Measurements from ENCODE around the gene B3GNT9. TPM values are rescaled to one million over a fixed set of nuclear protein-coding genes. Genes with fewer than 3 reads are reported as not detected.
A peak's percentile ranks its signal among the peaks of the same experiment; 100 is the strongest.

The B3GNT9 gene
- total RNA-seq, 1 experiment from 2014 or later, result 4.0 TPM

- Histone ChIP-seq H3K4me1 (replicated peaks; ENCODE audit: insufficient read depth) (no peaks in the 10 kb centered on the region), H4K20me1 (ENCODE audit: insufficient read depth) (no peaks in the 10 kb centered on the region), H3K9me2 (ENCODE audit: insufficient read depth) (no peaks in the 10 kb centered on the region), H3F3A (ENCODE audit: insufficient read depth, low read depth) (peaks cover 44% of the 10 kb centered on the region), H3K27me3 (ENCODE audit: insufficient read depth, low read depth) (no peaks in the 10 kb centered on the region), H3K4me3 (no peak overlapping the region), H3K36me3 (ENCODE audit: low read depth) (0 out of 2 replicates have a peak, but pooled peaks cover 13% of the 10 kb centered on the region), H3K9me3 (ENCODE audit: insufficient read depth, low read depth) (no peaks in the 10 kb centered on the region), H3K4me2 (no peak overlapping the region), H2AFZ (no peak overlapping the region), H3K27ac (no peak overlapping the region), H3K79me2 (ENCODE audit: low read depth) (no peaks in the 10 kb centered on the region)
- BruUV-seq (replicated peaks), result no TSS peak
- no peak for DNase-seq
- TF ChIP-seq EZH2 (IDR thresholded peaks at IDR 0.05; ENCODE audit: low read depth), result no peak
- intact Hi-C loops (cut with micrococcal nuclease; ENCODE audit: unreplicated experiment), result loop anchor here (2.0 kb wide), 1 partner anchor 125 kb away; no protein-coding TSS in a partner anchor
- ChIA-PET CTCF (interaction anchor here (0.6 to 0.9 kb wide), 5 partner anchors 84 to 330 kb away, joined by 3 to 5 read pairs (median 4); no protein-coding TSS in a partner anchor), POLR2A (ENCODE audit: unreplicated experiment) (no interaction called here)
Measured at GRCh38 chr16:67101311-67102082, 49.3 kb downstream of the B3GNT9 start.

GRCh38 chr16:67100569-67101310, 50.1 kb downstream of the B3GNT9 start:
- no peak overlapping the region for H3K27ac ChIP-seq
- H3K79me2 ChIP-seq (ENCODE audit: low read depth), result no peaks in the 10 kb centered on the region
- TF ChIP-seq CTCF (conservative IDR thresholded peaks at IDR 0.05), result peak; percentile 61
- TF ChIP-seq EZH2 (IDR thresholded peaks at IDR 0.05; ENCODE audit: low read depth), result no peak
- no peaks in the 10 kb centered on the region for H3K4me1 ChIP-seq (replicated peaks; ENCODE audit: insufficient read depth)
- intact Hi-C loops (cut with micrococcal nuclease; ENCODE audit: unreplicated experiment), result loop anchor here (2.0 kb wide), 1 partner anchor 124 kb away; no protein-coding TSS in a partner anchor
- no TSS peak for BruUV-seq (replicated peaks)
- no peaks in the 10 kb centered on the region for H4K20me1 ChIP-seq (ENCODE audit: insufficient read depth)
- ChIA-PET POLR2A (ENCODE audit: unreplicated experiment) (no interaction called here), CTCF (interaction anchor here (0.6 to 1.0 kb wide), 5 partner anchors 15 to 331 kb away, joined by 3 to 6 read pairs (median 4); no protein-coding TSS in a partner anchor)
- no peaks in the 10 kb centered on the region for H3K9me2 ChIP-seq (ENCODE audit: insufficient read depth)
- no peak overlapping the region for H3K4me3 ChIP-seq
- no peak overlapping the region for H2AFZ ChIP-seq
- H3K4me2 ChIP-seq, result no peak overlapping the region
- H3F3A ChIP-seq (ENCODE audit: insufficient read depth, low read depth), result peaks cover 44% of the 10 kb centered on the region
- H3K36me3 ChIP-seq (ENCODE audit: low read depth), result 0 out of 2 replicates have a peak, but pooled peaks cover 13% of the 10 kb centered on the region
- no peaks in the 10 kb centered on the region for H3K9me3 ChIP-seq (ENCODE audit: insufficient read depth, low read depth)
- no peaks in the 10 kb centered on the region for H3K27me3 ChIP-seq (ENCODE audit: insufficient read depth, low read depth)
- DNase-seq, result no peak

- Histone ChIP-seq H3K36me3 (ENCODE audit: low read depth) (0 out of 2 replicates have a peak, but pooled peaks cover 13% of the 10 kb centered on the region), H4K20me1 (ENCODE audit: insufficient read depth) (0 out of 2 replicates have a peak, but pooled peaks cover 3% of the 10 kb centered on the region), H3K4me2 (no peak overlapping the region), H2AFZ (no peak overlapping the region), H3K9me2 (ENCODE audit: insufficient read depth) (no peaks in the 10 kb centered on the region), H3F3A (ENCODE audit: insufficient read depth, low read depth) (peaks cover 37% of the 10 kb centered on the region; the same call in 1 of the 2 replicates), H3K27me3 (ENCODE audit: insufficient read depth, low read depth) (no peaks in the 10 kb centered on the region), H3K9me3 (ENCODE audit: insufficient read depth, low read depth) (no peaks in the 10 kb centered on the region), H3K4me1 (replicated peaks; ENCODE audit: insufficient read depth) (no peaks in the 10 kb centered on the region), H3K4me3 (no peak overlapping the region), H3K79me2 (ENCODE audit: low read depth) (no peaks in the 10 kb centered on the region), H3K27ac (0 out of 2 replicates have a peak overlapping the region, but pooled peaks have one; percentile 6)
- intact Hi-C loops (cut with micrococcal nuclease; ENCODE audit: unreplicated experiment), result loop anchor here (1.0 kb wide), 1 partner anchor 34 kb away; no protein-coding TSS in a partner anchor
- no TSS peak for BruUV-seq (replicated peaks)
- ChIA-PET CTCF (interaction anchor here (0.6 kb wide), 2 partner anchors 27 to 81 kb away, joined by 3 to 4 read pairs; no protein-coding TSS in a partner anchor), POLR2A (ENCODE audit: unreplicated experiment) (interaction anchor here (0.7 kb wide), 1 partner anchor 524 kb away, joined by 14 read pairs; no protein-coding TSS in a partner anchor)
- no peak for TF ChIP-seq EZH2 (IDR thresholded peaks at IDR 0.05; ENCODE audit: low read depth)
- no peak for TF ChIP-seq CTCF (conservative IDR thresholded peaks at IDR 0.05)
- DNase-seq, result no peak
Measured at GRCh38 chr16:67098599-67098998, 52.2 kb downstream of the B3GNT9 start.

Other genes with a start within 250 kb of the B3GNT9 start
- not detected in 2 replicates for gene CDH16, start 232.1 kb downstream of the B3GNT9 start, total RNA-seq (2021)
- gene RRAD, start 225.5 kb downstream of the B3GNT9 start, total RNA-seq (2021), result 0.24 TPM in 1 of 2 replicates, not detected in the other
- 81.7 and 87.1 TPM in 2 replicates for gene CIAO2B, start 216.6 kb downstream of the B3GNT9 start, total RNA-seq (2021)
- gene CES2, start 215.5 kb downstream of the B3GNT9 start, total RNA-seq (2021), result 32.8 and 35.1 TPM in 2 replicates
- 9.1 and 10.1 TPM in 2 replicates for gene CES3, start 189.7 kb downstream of the B3GNT9 start, total RNA-seq (2021)
- gene CES4A, start 162.4 kb downstream of the B3GNT9 start, total RNA-seq (2021), result 2.5 and 3.1 TPM in 2 replicates
- 58.7 and 63.3 TPM in 2 replicates for gene CBFB, start 121.8 kb downstream of the B3GNT9 start, total RNA-seq (2021)
- gene PHAF1, start 41.1 kb downstream of the B3GNT9 start, total RNA-seq (2021), result 19.5 and 21.1 TPM in 2 replicates
- 38.0 and 50.3 TPM in 2 replicates for gene TRADD, start 8.9 kb upstream of the B3GNT9 start, total RNA-seq (2021)
- 53.2 and 54.4 TPM in 2 replicates for gene FBXL8, start 9.0 kb upstream of the B3GNT9 start, total RNA-seq (2021)
- gene HSF4, start 13.7 kb upstream of the B3GNT9 start, total RNA-seq (2021), result 96.9 and 100 TPM in 2 replicates
- gene NOL3, start 19.5 kb upstream of the B3GNT9 start, total RNA-seq (2021), result 68.0 and 76.8 TPM in 2 replicates
- 21.7 and 24.6 TPM in 2 replicates for gene MATCAP1, start 33.0 kb upstream of the B3GNT9 start, total RNA-seq (2021)
- gene EXOC3L1, start 39.1 kb upstream of the B3GNT9 start, total RNA-seq (2021), result 0.35 TPM in 1 of 2 replicates, not detected in the other
- 78.4 and 82.5 TPM in 2 replicates for gene E2F4, start 41.2 kb upstream of the B3GNT9 start, total RNA-seq (2021)
- 32.4 and 51.1 TPM in 2 replicates for gene ELMO3, start 48.1 kb upstream of the B3GNT9 start, total RNA-seq (2021)
- gene TMEM208, start 76.1 kb upstream of the B3GNT9 start, total RNA-seq (2021), result 39.5 and 42.0 TPM in 2 replicates
- gene FHOD1, start 96.5 kb upstream of the B3GNT9 start, total RNA-seq (2021), result 58.2 and 60.0 TPM in 2 replicates
- 5.2 and 6.9 TPM in 2 replicates for gene SLC9A5, start 98.0 kb upstream of the B3GNT9 start, total RNA-seq (2021)
- 14.0 and 17.3 TPM in 2 replicates for gene PLEKHG4, start 128.5 kb upstream of the B3GNT9 start, total RNA-seq (2021)
- gene KCTD19, start 175.7 kb upstream of the B3GNT9 start, total RNA-seq (2021), result 0.35 TPM in 1 of 2 replicates, not detected in the other
- gene LRRC36, start 175.8 kb upstream of the B3GNT9 start, total RNA-seq (2021), result not detected in 2 replicates
- 3.1 and 4.5 TPM in 2 replicates for gene TPPP3, start 242.5 kb upstream of the B3GNT9 start, total RNA-seq (2021)